Esophagus squamous epithelium (tissue), 4 donors: ENCODE measurements around the gene PSMD8.

Experiments used
- CTCF ChIP-seq, 6 experiments: fragments of 450-650 bp in 4 of 6; fragments of 200-600 bp in 2 of 6; sonication (generic) in 2 of 6; IDR thresholded peaks; one replicate each; pipeline ENCODE4 v1.5.1; 2016 to 2019; ENCODE audit warnings: antibody characterized with exemption in 6 of 6, mild to moderate bottlenecking in 4 of 6, moderate library complexity in 4 of 6
- POLR2A ChIP-seq, 4 donors: fragments of 450-650 bp; IDR thresholded peaks; one replicate each; pipeline ENCODE4 v1.6.1; 2017; ENCODE audit warnings: antibody characterized with exemption in 4 of 4, mild to moderate bottlenecking in 4 of 4, moderate library complexity in 3 of 4

- no peak for TF ChIP-seq CTCF (IDR thresholded peaks at IDR 0.05)
- TF ChIP-seq POLR2A (IDR thresholded peaks at IDR 0.05) = no peak
Observed at GRCh38 chr19:38402623-38402966, 28.2 kb downstream of the PSMD8 start.
